GM12891 (cell line): ENCODE results near the gene WT1.

ENCODE experiments used
- POLR2AphosphoS5 ChIP-seq: IDR thresholded peaks from 2 replicates; pipeline ENCODE4 v1.6.1; 2011; ENCODE audit warnings: low read depth, low read length, control low read depth
- TAF1 ChIP-seq: IDR thresholded peaks from 2 replicates; pipeline ENCODE4 v1.6.1; 2011; ENCODE audit warnings: low read depth, low read length, control low read depth

DNA sequence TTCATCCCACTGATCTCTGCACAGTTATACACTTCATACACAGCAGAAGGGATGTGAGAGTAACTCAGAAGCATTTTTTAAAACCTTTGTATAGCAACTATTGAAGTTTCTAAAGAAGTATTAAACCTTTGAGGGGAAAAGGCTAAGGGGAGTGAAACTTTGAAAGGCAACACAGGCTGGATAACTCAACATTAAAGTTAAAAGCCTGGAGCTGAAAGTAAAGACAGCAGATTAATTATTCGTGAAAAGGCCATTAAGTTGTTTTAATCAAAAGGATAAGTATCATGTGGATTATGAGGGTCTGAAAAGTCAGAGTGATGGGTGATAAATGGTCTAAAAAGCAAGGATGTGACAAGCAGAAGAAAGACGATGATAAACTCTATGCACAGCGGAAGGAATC lies 17.5 kb downstream of the WT1 start:
- no peak for TF ChIP-seq POLR2AphosphoS5
- no peak for TF ChIP-seq TAF1
